H1 (cell line): ENCODE measurements around the gene OSTC. TPM values are rescaled to one million over a fixed set of nuclear protein-coding genes. Genes with fewer than 3 reads are reported as not detected.

Experiments
- CTCF ChIA-PET: fragments of 300-600 bp; sonication (Branson Sonifier 250); formaldehyde crosslinking; loops from one replicate; lab custom pipeline; 2021; ENCODE audit not compliant: partially characterized antibody; lab: Charles Lee
- POLR2A ChIA-PET: fragments of 300-600 bp; sonication (Branson Sonifier 250); formaldehyde crosslinking; loops from one replicate; lab custom pipeline; 2021; ENCODE audit warnings: inconsistent platforms; ENCODE audit not compliant: partially characterized antibody; lab: Charles Lee
- DNase-seq, 2 experiments: peaks; one replicate each; pipeline versions ENCODE4 v3.0.0 to v3.0.0-alpha.2; 2010 to 2022; ENCODE audit warnings: low spot score in 2 of 2, low read depth in 1 of 2, mixed read lengths in 1 of 2
- FAIRE-seq: peaks from 2 replicates; lab custom pipeline; 2011; peaks lifted over from hg19 to GRCh38; lab: Jason Lieb, UNC
- H2AFZ ChIP-seq: 2 replicates; pipeline ENCODE4 v1.8.1; 2012; ENCODE audit warnings: low read length, inconsistent platforms
- H2AK5ac ChIP-seq: 2 replicates; pipeline ENCODE4 v1.6.1; 2013; ENCODE audit warnings: low read depth, low read length
- H2BK120ac ChIP-seq: replicated peaks from 2 replicates; pipeline ENCODE3; 2013; ENCODE audit warnings: low read depth, low read length, inconsistent platforms
- H2BK12ac ChIP-seq: 2 replicates; pipeline ENCODE4 v1.6.1; 2013; ENCODE audit warnings: low read depth, low read length
- H2BK15ac ChIP-seq: 2 replicates; pipeline ENCODE4 v1.6.1; 2013; ENCODE audit warnings: low read length
- H2BK20ac ChIP-seq: 2 replicates; pipeline ENCODE4 v1.6.1; 2013; ENCODE audit warnings: low read length
- H2BK5ac ChIP-seq: 2 replicates; pipeline ENCODE4 v1.6.1; 2013; ENCODE audit warnings: low read depth, low read length
- H3K14ac ChIP-seq: 2 replicates; pipeline ENCODE4 v1.6.1; 2013; ENCODE audit warnings: inconsistent platforms; ENCODE audit not compliant: insufficient read length
- H3K18ac ChIP-seq: 2 replicates; pipeline ENCODE4 v1.6.1; 2013; ENCODE audit warnings: low read length; ENCODE audit errors: extremely low read depth
- H3K23ac ChIP-seq: 2 replicates; pipeline ENCODE4 v1.6.1; 2013; ENCODE audit warnings: inconsistent platforms; ENCODE audit not compliant: insufficient read length
- H3K23me2 ChIP-seq: 2 replicates; pipeline ENCODE4 v1.6.1; 2013; ENCODE audit warnings: low read depth, low read length
- H3K27ac ChIP-seq: 2 replicates; pipeline ENCODE4 v1.6.1; 2011; ENCODE audit warnings: low read depth, low read length, inconsistent platforms
- H3K27me3 ChIP-seq, 4 experiments: replicated peaks in 1 of 4; 1 replicate in 1 of 4; 2 replicates in 3 of 4; pipeline versions ENCODE4 v1.6.1 to v1.8.1; 2011 to 2013; ENCODE audit warnings: low read length in 3 of 4, mild to moderate bottlenecking in 3 of 4, inconsistent platforms in 2 of 4, mixed read lengths in 2 of 4, moderate library complexity in 1 of 4; ENCODE audit not compliant: control insufficient read depth in 3 of 4, insufficient read depth in 3 of 4; ENCODE audit errors: extremely low read depth in 1 of 4
- H3K36me3 ChIP-seq, 4 experiments: 2 replicates each; pipeline versions ENCODE4 v1.6.1 to v1.8.1; 2011 to 2013; ENCODE audit warnings: mild to moderate bottlenecking in 4 of 4, low read length in 3 of 4, moderate library complexity in 2 of 4, control low read depth in 1 of 4, inconsistent platforms in 1 of 4; ENCODE audit not compliant: insufficient read depth in 4 of 4, control insufficient read depth in 2 of 4
- H3K4ac ChIP-seq: replicated peaks from 2 replicates; pipeline ENCODE3; 2013; ENCODE audit warnings: low read length, low read depth, mixed read lengths, inconsistent platforms; ENCODE audit not compliant: insufficient read length
- H3K4me1 ChIP-seq, 4 experiments: replicated peaks in 1 of 4; 1 replicate in 1 of 4; 2 replicates in 3 of 4; pipeline versions ENCODE4 v1.6.1 to v1.8.1; 2011 to 2013; ENCODE audit warnings: low read length in 3 of 4, inconsistent platforms in 2 of 4, mixed read lengths in 1 of 4; ENCODE audit not compliant: insufficient read depth in 4 of 4, control insufficient read depth in 3 of 4
- H3K4me2 ChIP-seq, 2 experiments: 2 replicates each; pipeline versions ENCODE4 v1.6.1 to v1.8.1; 2011 to 2013; ENCODE audit warnings: low read depth in 2 of 2, low read length in 2 of 2, control low read depth in 1 of 2, inconsistent platforms in 1 of 2, mild to moderate bottlenecking in 1 of 2; ENCODE audit not compliant: insufficient read depth in 1 of 2
- H3K4me3 ChIP-seq, 4 experiments: fragments of 200-600, 300-600 bp in 1 of 4; sonication (generic), shearing (Covaris generic), sonication (Bioruptor Twin) in 1 of 4; 2 replicates each; pipeline versions ENCODE4 v1.5.1 to v1.8.1; 2011 to 2016; ENCODE audit warnings: low read length in 4 of 4, low read depth in 3 of 4, control low read depth in 2 of 4, inconsistent platforms in 2 of 4, mild to moderate bottlenecking in 2 of 4, mixed read lengths in 1 of 4, moderate library complexity in 1 of 4; ENCODE audit not compliant: insufficient read depth in 2 of 4; ENCODE audit errors: extremely low read depth in 1 of 4
- H3K56ac ChIP-seq: replicated peaks from 2 replicates; pipeline ENCODE3; 2013; ENCODE audit warnings: low read depth, mild to moderate bottlenecking, mixed read lengths, low read length, inconsistent platforms; ENCODE audit not compliant: insufficient read length
- H3K79me1 ChIP-seq: 2 replicates; pipeline ENCODE4 v1.6.1; 2013; ENCODE audit warnings: low read depth, low read length, control low read depth
- H3K79me2 ChIP-seq, 2 experiments: 2 replicates each; pipeline versions ENCODE4 v1.6.1 to v1.8.1; 2012 to 2013; ENCODE audit warnings: low read length in 2 of 2, mild to moderate bottlenecking in 2 of 2, inconsistent platforms in 1 of 2; ENCODE audit not compliant: insufficient read depth in 2 of 2, control insufficient read depth in 1 of 2
- H3K9ac ChIP-seq, 4 experiments: replicated peaks in 1 of 4; 1 replicate in 1 of 4; 2 replicates in 3 of 4; pipeline versions ENCODE4 v1.6.1 to v1.8.1; 2011 to 2013; ENCODE audit warnings: low read depth in 3 of 4, low read length in 3 of 4, control low read depth in 2 of 4, mild to moderate bottlenecking in 2 of 4, moderate library complexity in 2 of 4, inconsistent platforms in 1 of 4; ENCODE audit errors: extremely low read depth in 1 of 4
- H3K9me3 ChIP-seq, 2 experiments: 2 replicates each; pipeline versions ENCODE4 v1.6.1 to v1.8.1; 2012 to 2013; ENCODE audit warnings: mild to moderate bottlenecking in 2 of 2, moderate library complexity in 2 of 2, control low read depth in 1 of 2, inconsistent platforms in 1 of 2, low read depth in 1 of 2, low read length in 1 of 2, mixed read lengths in 1 of 2; ENCODE audit not compliant: insufficient read depth in 2 of 2
- H4K20me1 ChIP-seq, 2 experiments: replicated peaks in 1 of 2; 2 replicates each; pipeline versions ENCODE3 to v1.8.1; 2011 to 2013; ENCODE audit warnings: inconsistent platforms in 2 of 2, low read length in 2 of 2, mild to moderate bottlenecking in 1 of 2; ENCODE audit not compliant: insufficient read depth in 2 of 2, control insufficient read depth in 1 of 2
- H4K5ac ChIP-seq: 2 replicates; pipeline ENCODE4 v1.6.1; 2013; ENCODE audit warnings: low read length, low read depth, mixed read lengths, inconsistent platforms; ENCODE audit not compliant: insufficient read length
- H4K8ac ChIP-seq: 2 replicates; pipeline ENCODE4 v1.8.0; 2013; ENCODE audit warnings: mild to moderate bottlenecking, moderate library complexity, low read length, inconsistent platforms; ENCODE audit not compliant: insufficient read depth; ENCODE audit errors: extremely low read depth
- H4K91ac ChIP-seq: replicated peaks from 2 replicates; pipeline ENCODE3; 2013; ENCODE audit warnings: low read length, mixed read lengths, inconsistent platforms; ENCODE audit not compliant: insufficient read length
- ASH2L ChIP-seq: fragments of 200-600, 300-600 bp; sonication (generic); IDR thresholded peaks from one replicate; pipeline ENCODE4 v1.7.1; 2017; ENCODE audit warnings: low read length
- BACH1 ChIP-seq: IDR thresholded peaks from 2 replicates; pipeline ENCODE4 v1.6.1; 2012; ENCODE audit warnings: low read length, improper control_type of control experiment
- CBX5 ChIP-seq: fragments of 300-800, 300-1000 bp; sonication (generic); IDR thresholded peaks from 2 replicates; pipeline ENCODE4 v1.7.1; 2016; ENCODE audit warnings: antibody characterized with exemption, low read length, low read depth
- EGR1 ChIP-seq: IDR thresholded peaks from 2 replicates; pipeline ENCODE4 v1.6.1; 2011; ENCODE audit warnings: low read depth, low read length, borderline replicate concordance
- FOSL1 ChIP-seq: IDR thresholded peaks from 2 replicates; pipeline ENCODE4 v1.6.1; 2011; ENCODE audit warnings: mild to moderate bottlenecking, low read depth, low read length, moderate library complexity; ENCODE audit not compliant: insufficient read depth
- JUN ChIP-seq: IDR thresholded peaks from 2 replicates; pipeline ENCODE4 v1.6.1; 2011; ENCODE audit warnings: low read depth, mild to moderate bottlenecking, improper control_type of control experiment, low read length
- TAF1 ChIP-seq: IDR thresholded peaks from 2 replicates; pipeline ENCODE4 v1.6.1; 2011; ENCODE audit warnings: mild to moderate bottlenecking, low read depth, low read length
- YY1 ChIP-seq: IDR thresholded peaks from 2 replicates; pipeline ENCODE4 v1.6.1; 2011; ENCODE audit warnings: low read depth, mild to moderate bottlenecking, low read length
- ZNF274 ChIP-seq: IDR thresholded peaks from 2 replicates; pipeline ENCODE4 v1.7.0; 2012; ENCODE audit warnings: low read length, borderline replicate concordance; ENCODE audit errors: extremely low read depth
- WGBS, 2 experiments: shearing (Covaris generic) in 1 of 2; methylation state at CpG; one replicate each; pipeline versions ENCODE4 v1.1.6 to v1.1.7; 2013 to 2015; ENCODE audit warnings: low lambda C conversion rate in 2 of 2, mixed read lengths in 2 of 2, inconsistent platforms in 1 of 2, low coverage in 1 of 2, missing lambda C conversion rate in 1 of 2; ENCODE audit not compliant: insufficient replicate concordance in 2 of 2, insufficient coverage in 1 of 2, insufficient read length in 1 of 2; ENCODE audit errors: extremely low coverage in 1 of 2, missing lambda C conversion rate in 1 of 2; 5-methylcytosine and 5-hydroxymethylcytosine counted together
- polyA plus RNA-seq, 7 experiments: library from polyadenylated mRNA; depleted of rRNA in 3 of 7; stranded (reverse) in 5 of 7; unstranded in 2 of 7; fragments of >200 nt in 5 of 7; fragments of 200-250 nt in 2 of 7; gene quantifications; 1 replicate in 5 of 7; 2 replicates in 1 of 7; 4 replicates in 1 of 7; pipeline versions ENCODE4 v1.2.1 to v1.2.3, GENCODE V29; 2011 to 2013; ENCODE audit warnings: missing spikeins in 2 of 7, mixed read lengths in 2 of 7
- total RNA-seq: library from RNA; stranded (reverse); fragmentation: NEBNext Ultra II Directional; extraction: Animal tissue kit (Norgen Biotek cat#: 25700); gene quantifications from 2 replicates; pipeline ENCODE4 v1.2.1, GENCODE V29; 2021

The OSTC gene
- total and polyA plus RNA-seq, 2 of the 8 experiments (the other 6 are each of a cell fraction or from before 2014, with no cell fraction given): 165 to 176 TPM

DNA sequence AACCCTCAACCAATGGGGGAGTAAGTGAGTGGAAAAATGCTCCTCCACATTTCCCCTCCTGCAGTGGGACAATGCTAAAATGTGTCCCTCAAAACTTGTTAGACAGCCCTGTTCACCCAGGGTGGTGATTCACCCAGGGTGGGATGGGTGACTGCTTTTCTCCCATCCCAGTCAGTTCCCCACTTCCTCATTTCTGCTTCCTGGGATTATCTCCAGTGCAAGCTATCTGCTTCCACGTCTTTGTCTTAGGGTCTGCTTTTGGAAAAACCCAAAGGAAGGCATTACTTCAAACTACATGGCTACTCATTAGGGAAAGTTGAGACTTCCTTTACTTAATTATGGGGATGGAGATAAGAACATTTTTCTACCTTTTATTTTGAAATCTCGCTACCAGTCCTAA lies 67.0 kb downstream of the OSTC start:
- Histone ChIP-seq H3K36me3 (no peaks in the 10 kb centered on the region), H3K27me3 (no peaks in the 10 kb centered on the region), H3K14ac (no peak overlapping the region), H3K9ac (no peak overlapping the region), H4K20me1 (no peaks in the 10 kb centered on the region), H2AFZ (no peak overlapping the region), H3K4me1 (peaks cover 0 to 9% (median 2%) of the 10 kb centered on the region in 4 experiments; a peak in 2 of 7 replicates), H3K56ac (no peak overlapping the region), H3K18ac (no peak overlapping the region), H3K4ac (no peak overlapping the region), H3K4me2 (no peak overlapping the region), H2AK5ac (no peak overlapping the region), H3K79me2 (no peaks in the 10 kb centered on the region), H3K79me1 (no peaks in the 10 kb centered on the region), H3K27ac (no peak overlapping the region), H4K91ac (no peak overlapping the region), H2BK5ac (no peak overlapping the region), H2BK12ac (no peak overlapping the region), H3K4me3 (no peak overlapping the region), H3K9me3 (peaks cover 0 to 6% of the 10 kb centered on the region in 2 experiments; a peak in 1 of 4 replicates), H3K23ac (no peak overlapping the region), H4K5ac (no peak overlapping the region), H2BK15ac (no peak overlapping the region), H4K8ac (no peak overlapping the region), H3K23me2 (no peaks in the 10 kb centered on the region), H2BK20ac (no peak overlapping the region), H2BK120ac (no peak overlapping the region)
- DNase-seq (no peak), FAIRE-seq (no peak)
- ChIA-PET POLR2A (interaction anchor here (1.3 kb wide), 1 partner anchor 16 kb away, joined by 3 read pairs; no protein-coding TSS in a partner anchor), CTCF (no interaction called here)
- WGBS, 2 experiments: 85% methylated on average over 2 of the region's 2 CpGs; no CpG with 5 or more reads in 1 of the 2 experiments
- TF ChIP-seq CBX5: no peak
- no peak for TF ChIP-seq ASH2L
- no peak for TF ChIP-seq JUN
- no peak for TF ChIP-seq EGR1
- TF ChIP-seq YY1: no peak
- no peak for TF ChIP-seq FOSL1
- TF ChIP-seq BACH1: no peak
- TF ChIP-seq ZNF274: no peak
- TF ChIP-seq TAF1: no peak
